Testis (tissue), 3 donors: ENCODE results near the gene EDARADD. TPM values are rescaled to one million over a fixed set of nuclear protein-coding genes. Genes with fewer than 3 reads are reported as not detected.
A peak's percentile ranks its signal among the peaks of the same experiment; 100 is the strongest.

Source experiments
- DNase-seq: peaks from one replicate; pipeline ENCODE4 v3.0.0-alpha.2; 2019
- H3K27ac ChIP-seq, 2 donors: fragments of 200-600 bp; sonication (generic); one replicate each; pipeline ENCODE4 v1.5.1; 2019
- H3K27me3 ChIP-seq: fragments of 200-600 bp; sonication (generic); one replicate; pipeline ENCODE4 v1.5.1; 2019
- H3K36me3 ChIP-seq: fragments of 200-600 bp; sonication (generic); one replicate; pipeline ENCODE4 v1.5.1; 2017; ENCODE audit warnings: low read depth; ENCODE audit errors: missing control alignments
- H3K4me1 ChIP-seq: fragments of 200-600 bp; sonication (generic); one replicate; pipeline ENCODE4 v1.5.1; 2019
- H3K4me3 ChIP-seq, 2 donors: fragments of 200-600 bp; sonication (generic); one replicate each; pipeline ENCODE4 v1.5.1; 2017 to 2019
- H3K9me3 ChIP-seq: fragments of 200-600 bp; sonication (generic); one replicate; pipeline ENCODE4 v1.5.1; 2017
- POLR2A ChIP-seq: fragments of 450-650 bp; IDR thresholded peaks from one replicate; pipeline ENCODE4 v1.6.1; 2017; ENCODE audit warnings: antibody characterized with exemption, mild to moderate bottlenecking, moderate library complexity
- WGBS, 2 donors: methylation state at CpG; one replicate each; pipeline ENCODE4 v1.1.5; 2018; 5-methylcytosine and 5-hydroxymethylcytosine counted together
- intact Hi-C: fragments of 100-400 bp; cut with DNase I; formaldehyde crosslinking; loops from one replicate; pipeline ENCODE4 v1.15.1; 2023; ENCODE audit warnings: low total_unique reads
- polyA plus RNA-seq: library from polyadenylated mRNA; stranded (reverse); fragments of 350-450 nt; fragmentation: Illumina TruSeq; extraction: RNeasy Lipid Tissue Mini Kit (QIAGEN cat#74804); gene quantifications from one replicate; pipeline ENCODE4 v1.2.3, GENCODE V29; 2014; ENCODE audit warnings: low read depth, low replicate concordance; ENCODE audit not compliant: insufficient read depth
- total RNA-seq, 2 donors: library from RNA; depleted of rRNA; stranded (reverse); fragments of >200 nt; gene quantifications; one replicate each; pipeline ENCODE4 v1.2.3, GENCODE V29; 2016
- TF ChIP-seq, protein P1 (sequence below), 3 experiments: fragments of 450-650 bp in 2 of 3; fragments of 200-600 bp in 1 of 3; sonication (generic) in 1 of 3; IDR thresholded peaks; one replicate each; pipeline ENCODE4 v1.5.1; 2016 to 2019; ENCODE audit warnings: antibody characterized with exemption in 3 of 3, mild to moderate bottlenecking in 2 of 3, moderate library complexity in 1 of 3

The EDARADD gene
- total and polyA plus RNA-seq, 3 donors from 2014 or later = 3.2 to 5.8 (median 3.9) TPM

DNA sequence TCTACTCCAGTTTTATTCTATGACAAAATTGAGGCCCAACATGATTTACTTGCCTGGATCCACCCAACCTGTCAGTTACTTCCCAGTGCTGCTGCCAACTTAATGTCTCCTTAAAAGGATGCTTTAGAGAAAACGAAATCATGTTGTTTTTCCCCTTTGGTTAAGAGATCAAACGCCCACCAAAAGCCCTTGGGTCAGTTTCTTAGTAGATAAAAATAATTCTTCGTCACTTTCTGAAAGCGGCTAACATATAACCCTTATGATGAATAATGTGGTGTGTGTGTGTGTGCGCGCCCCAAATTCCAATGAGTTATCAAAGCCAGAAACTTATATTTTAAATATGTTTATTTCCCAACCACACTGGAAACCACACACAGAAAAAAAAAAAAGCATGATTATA, 77.0 kb downstream of the EDARADD start:
- Histone ChIP-seq H3K36me3 (no peaks in the 10 kb centered on the region), H3K4me3 (no peak overlapping the region), H3K27ac (no peak overlapping the region), H3K9me3 (no peaks in the 10 kb centered on the region), H3K4me1 (peaks cover 13% of the 10 kb centered on the region), H3K27me3 (no peaks in the 10 kb centered on the region)
- TF ChIP-seq, protein P1, sequence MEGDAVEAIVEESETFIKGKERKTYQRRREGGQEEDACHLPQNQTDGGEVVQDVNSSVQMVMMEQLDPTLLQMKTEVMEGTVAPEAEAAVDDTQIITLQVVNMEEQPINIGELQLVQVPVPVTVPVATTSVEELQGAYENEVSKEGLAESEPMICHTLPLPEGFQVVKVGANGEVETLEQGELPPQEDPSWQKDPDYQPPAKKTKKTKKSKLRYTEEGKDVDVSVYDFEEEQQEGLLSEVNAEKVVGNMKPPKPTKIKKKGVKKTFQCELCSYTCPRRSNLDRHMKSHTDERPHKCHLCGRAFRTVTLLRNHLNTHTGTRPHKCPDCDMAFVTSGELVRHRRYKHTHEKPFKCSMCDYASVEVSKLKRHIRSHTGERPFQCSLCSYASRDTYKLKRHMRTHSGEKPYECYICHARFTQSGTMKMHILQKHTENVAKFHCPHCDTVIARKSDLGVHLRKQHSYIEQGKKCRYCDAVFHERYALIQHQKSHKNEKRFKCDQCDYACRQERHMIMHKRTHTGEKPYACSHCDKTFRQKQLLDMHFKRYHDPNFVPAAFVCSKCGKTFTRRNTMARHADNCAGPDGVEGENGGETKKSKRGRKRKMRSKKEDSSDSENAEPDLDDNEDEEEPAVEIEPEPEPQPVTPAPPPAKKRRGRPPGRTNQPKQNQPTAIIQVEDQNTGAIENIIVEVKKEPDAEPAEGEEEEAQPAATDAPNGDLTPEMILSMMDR (IDR thresholded peaks at IDR 0.05) = no peak
- no peak for TF ChIP-seq POLR2A
- WGBS, 2 donors = 81% methylated on average over 6 of the region's 6 CpGs
- no peak for DNase-seq
- intact Hi-C loops = no loop called here

DNA sequence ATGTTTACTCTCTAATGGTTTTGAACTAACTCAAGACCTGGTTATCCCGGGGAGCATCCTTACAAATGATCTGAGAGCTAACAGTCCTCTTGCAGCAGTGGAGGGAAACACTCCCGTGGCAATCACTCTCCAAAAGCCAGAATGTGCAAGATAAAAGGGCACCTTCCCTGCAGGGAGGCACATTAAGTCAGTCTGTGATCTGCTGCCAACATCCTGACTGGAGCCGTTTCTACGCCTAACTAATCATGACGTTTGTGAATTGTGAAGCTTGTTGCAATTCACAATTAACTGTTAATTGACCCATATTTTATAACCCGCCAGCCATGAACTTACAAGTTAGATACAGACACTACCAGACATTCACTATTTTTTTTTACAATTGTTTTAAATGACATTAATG, 77.6 kb downstream of the EDARADD start:
- WGBS, 2 donors = 24 to 33% methylated on average over 6 of the region's 6 CpGs
- intact Hi-C loops = no loop called here
- no peak for TF ChIP-seq POLR2A
- TF ChIP-seq, protein P1 (IDR thresholded peaks at IDR 0.05) = no peak
- H3K4me3 ChIP-seq = no peak overlapping the region
- no peak overlapping the region for H3K27ac ChIP-seq
- no peaks in the 10 kb centered on the region for H3K9me3 ChIP-seq
- no peaks in the 10 kb centered on the region for H3K27me3 ChIP-seq
- no peaks in the 10 kb centered on the region for H3K36me3 ChIP-seq
- DNase-seq = no peak
- peaks cover 13% of the 10 kb centered on the region for H3K4me1 ChIP-seq

DNA sequence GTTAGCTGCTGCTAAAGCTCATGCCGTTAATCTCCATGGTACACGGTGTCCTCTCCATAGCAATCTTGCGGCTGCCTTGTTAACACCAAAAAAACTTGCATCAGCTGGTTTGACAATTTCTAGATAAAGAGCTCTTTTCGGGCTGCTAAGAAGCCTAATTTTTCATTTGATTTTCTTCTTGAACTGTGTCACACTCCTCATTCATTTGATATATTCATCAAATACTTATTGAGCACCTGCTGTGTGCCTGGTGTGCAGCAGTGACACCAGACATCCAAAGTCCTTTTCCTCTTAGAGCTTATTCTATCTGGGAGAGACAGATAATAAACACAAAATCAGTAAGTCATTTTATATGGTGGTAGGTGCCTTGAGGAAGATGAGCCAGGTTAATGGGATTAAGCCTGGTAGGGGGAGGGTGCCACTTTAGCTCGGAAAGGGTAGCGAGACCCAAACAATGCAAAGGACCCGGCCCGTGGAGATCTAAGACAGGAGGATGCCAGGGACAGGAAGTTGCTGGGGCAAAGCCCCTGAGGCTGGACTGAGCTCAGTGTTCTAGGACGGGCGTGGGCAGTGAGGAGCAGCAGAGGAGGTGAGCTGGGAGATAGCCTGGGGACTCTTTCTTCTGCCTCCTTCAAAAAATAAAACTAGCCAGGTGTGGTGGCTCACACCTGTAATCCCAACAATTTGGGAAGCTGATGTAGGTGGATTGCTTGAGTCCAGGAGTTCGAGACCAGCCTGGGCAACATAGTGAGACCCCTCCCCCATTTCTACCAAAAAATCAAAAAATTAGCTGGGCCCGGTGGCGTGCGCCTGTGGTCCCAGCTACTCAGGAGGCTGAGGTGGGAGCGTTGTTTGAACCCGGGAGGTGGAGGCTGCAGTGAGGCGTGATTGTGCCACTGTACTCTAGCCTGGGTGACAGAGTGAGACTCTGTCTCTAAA, 79.0 kb downstream of the EDARADD start:
- H3K4me3 ChIP-seq = no peak overlapping the region
- H3K27ac ChIP-seq = no peak overlapping the region
- TF ChIP-seq, protein P1 (IDR thresholded peaks at IDR 0.05) = no peak
- TF ChIP-seq POLR2A = no peak
- intact Hi-C loops = no loop called here
- H3K27me3 ChIP-seq = no peaks in the 10 kb centered on the region
- no peaks in the 10 kb centered on the region for H3K9me3 ChIP-seq
- no peaks in the 10 kb centered on the region for H3K36me3 ChIP-seq
- peaks cover 13% of the 10 kb centered on the region for H3K4me1 ChIP-seq
- WGBS, 2 donors = 55 to 66% methylated on average over 12 to 17 of the region's 17 CpGs
- peak; percentile 34 for DNase-seq

DNA sequence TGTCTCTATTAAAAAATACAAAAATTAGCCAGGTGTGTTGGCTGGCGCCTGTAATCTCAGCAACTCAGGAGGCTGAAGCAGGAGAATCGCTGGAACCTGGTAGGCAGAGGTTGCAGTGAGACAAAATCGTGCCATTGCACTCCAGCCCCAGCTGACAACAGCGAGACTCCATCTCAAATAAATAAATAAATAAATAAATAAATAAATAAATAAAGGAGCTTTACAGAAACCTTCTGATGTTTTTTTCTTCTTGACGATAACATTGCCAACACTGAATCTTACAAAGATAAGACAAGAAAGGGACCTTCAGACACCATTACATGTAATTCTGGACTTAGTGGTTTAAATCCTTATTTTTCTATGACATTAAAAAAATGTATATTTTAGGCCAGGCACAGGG, 81.9 kb downstream of the EDARADD start:
- H3K4me3 ChIP-seq = no peak overlapping the region
- intact Hi-C loops = no loop called here
- TF ChIP-seq POLR2A = no peak
- H3K36me3 ChIP-seq = no peaks in the 10 kb centered on the region
- no peaks in the 10 kb centered on the region for H3K9me3 ChIP-seq
- no peaks in the 10 kb centered on the region for H3K27me3 ChIP-seq
- no peak overlapping the region for H3K27ac ChIP-seq
- DNase-seq = no peak
- H3K4me1 ChIP-seq = peaks cover 13% of the 10 kb centered on the region
- WGBS, 2 donors = 86 to 94% methylated on average over 5 of the region's 5 CpGs

DNA sequence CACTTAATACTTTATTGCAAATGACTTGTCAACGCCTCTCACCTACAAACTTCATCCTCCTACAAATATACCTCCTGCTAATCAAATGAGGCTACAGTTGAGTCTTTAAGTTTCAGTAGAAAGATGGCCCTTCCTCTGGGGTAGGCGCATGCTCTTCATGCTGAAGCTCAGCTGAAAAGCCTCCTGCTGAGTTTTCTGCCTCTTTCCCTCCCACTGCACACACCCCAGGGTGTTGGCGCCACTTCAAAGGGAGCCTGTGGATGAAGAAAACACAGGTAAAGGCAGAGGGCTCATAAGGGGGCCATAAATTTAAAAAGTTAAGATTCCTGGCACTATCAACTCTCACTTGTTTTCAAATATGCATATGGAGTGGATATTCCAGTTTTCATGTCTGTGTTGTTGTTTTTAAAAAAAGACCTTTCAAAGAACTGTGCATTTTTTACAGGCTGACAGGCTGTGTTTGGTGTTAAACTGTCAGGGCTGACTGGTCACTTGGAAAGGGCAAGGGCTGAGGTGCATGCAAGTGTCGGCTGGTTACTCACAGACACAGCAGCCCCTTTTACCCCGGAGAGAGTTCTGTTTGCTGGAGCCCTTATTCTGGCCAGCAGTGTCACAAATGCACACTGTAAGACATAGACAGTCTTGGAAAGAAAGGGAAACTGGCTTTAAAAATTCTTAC, 86.8 kb downstream of the EDARADD start:
- WGBS, 2 donors = 69 to 74% methylated on average over 5 of the region's 5 CpGs
- intact Hi-C loops = no loop called here
- no peak overlapping the region for H3K27ac ChIP-seq

More for the DNA sequence above, 86.8 kb downstream of the EDARADD start:
- DNase-seq = no peak
- Histone ChIP-seq H3K4me3 (no peak overlapping the region), H3K9me3 (no peaks in the 10 kb centered on the region), H3K27me3 (no peaks in the 10 kb centered on the region), H3K4me1 (no peaks in the 10 kb centered on the region), H3K36me3 (no peaks in the 10 kb centered on the region)
- TF ChIP-seq POLR2A = no peak
- TF ChIP-seq, protein P1 (IDR thresholded peaks at IDR 0.05) = no peak
